RPMI7951 (cell line): Measurements from ENCODE around the gene RRM2. TPM values are rescaled to one million over a fixed set of nuclear protein-coding genes. Genes with fewer than 3 reads are reported as not detected.

ENCODE experiments used
- DNase-seq: peaks from one replicate; pipeline ENCODE4 v3.0.0-alpha.2; 2012; ENCODE audit warnings: low read depth
- total RNA-seq: library from RNA; depleted of rRNA; stranded (reverse); fragments of >200 nt; shearing (Covaris generic); gene quantifications from 2 replicates; pipeline ENCODE4 v1.2.3, GENCODE V29; 2014

Gene RRM2
- total RNA-seq, 1 experiment from 2014 or later, result 144 TPM

DNA sequence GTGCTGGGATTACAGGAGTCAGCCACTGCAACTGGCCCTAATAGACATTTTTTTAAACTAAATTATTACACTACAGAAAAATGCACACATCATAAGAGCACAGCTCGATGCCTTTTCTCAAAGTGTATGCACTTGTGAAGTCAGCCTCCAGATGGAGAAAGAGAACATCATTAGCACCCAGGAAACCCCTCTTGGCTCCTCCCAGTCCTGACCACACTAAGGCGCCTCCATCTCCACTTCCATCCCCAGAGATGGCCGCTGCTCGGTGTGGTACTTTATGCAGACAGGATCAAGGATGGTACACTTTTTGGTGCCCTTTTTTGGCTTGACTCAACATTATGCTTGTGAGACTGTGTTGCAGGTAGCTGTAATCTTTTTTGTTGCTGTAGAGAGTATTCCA, 34.8 kb downstream of the RRM2 start:
- peak; percentile 28 for DNase-seq

- no peak for DNase-seq
Observed at GRCh38 chr2:10158681-10159080, 36.1 kb downstream of the RRM2 start.

- no peak for DNase-seq
Observed at GRCh38 chr2:10159086-10159485, 36.5 kb downstream of the RRM2 start.

DNA sequence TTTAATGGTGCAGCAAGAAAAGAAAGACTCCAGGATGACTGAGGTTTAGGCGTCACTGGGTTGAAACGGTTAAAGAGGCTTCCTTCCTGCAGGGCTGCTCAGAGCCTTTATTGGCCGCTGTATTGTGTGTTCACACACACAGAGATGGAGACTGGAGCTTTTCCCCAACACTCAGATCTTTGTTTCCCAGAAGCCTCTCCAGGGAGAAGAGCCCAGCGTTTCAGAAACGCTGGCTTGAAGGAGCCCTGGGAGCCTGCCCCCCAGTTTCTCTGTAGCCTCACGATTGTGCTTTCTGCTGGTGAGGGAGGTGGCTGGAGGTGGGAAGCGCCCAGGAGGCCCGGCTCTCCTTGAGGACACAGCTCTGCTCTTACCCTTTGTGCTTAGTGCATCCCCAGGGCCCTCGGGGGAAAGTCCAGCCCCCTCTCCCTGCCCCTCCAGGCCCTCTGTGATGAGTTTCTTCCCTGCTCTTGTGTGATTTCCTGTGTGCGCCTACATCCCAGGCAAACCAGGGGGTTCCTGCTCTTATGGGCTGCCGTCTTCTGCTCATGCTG, 37.1 kb downstream of the RRM2 start:
- DNase-seq, result no peak

DNA sequence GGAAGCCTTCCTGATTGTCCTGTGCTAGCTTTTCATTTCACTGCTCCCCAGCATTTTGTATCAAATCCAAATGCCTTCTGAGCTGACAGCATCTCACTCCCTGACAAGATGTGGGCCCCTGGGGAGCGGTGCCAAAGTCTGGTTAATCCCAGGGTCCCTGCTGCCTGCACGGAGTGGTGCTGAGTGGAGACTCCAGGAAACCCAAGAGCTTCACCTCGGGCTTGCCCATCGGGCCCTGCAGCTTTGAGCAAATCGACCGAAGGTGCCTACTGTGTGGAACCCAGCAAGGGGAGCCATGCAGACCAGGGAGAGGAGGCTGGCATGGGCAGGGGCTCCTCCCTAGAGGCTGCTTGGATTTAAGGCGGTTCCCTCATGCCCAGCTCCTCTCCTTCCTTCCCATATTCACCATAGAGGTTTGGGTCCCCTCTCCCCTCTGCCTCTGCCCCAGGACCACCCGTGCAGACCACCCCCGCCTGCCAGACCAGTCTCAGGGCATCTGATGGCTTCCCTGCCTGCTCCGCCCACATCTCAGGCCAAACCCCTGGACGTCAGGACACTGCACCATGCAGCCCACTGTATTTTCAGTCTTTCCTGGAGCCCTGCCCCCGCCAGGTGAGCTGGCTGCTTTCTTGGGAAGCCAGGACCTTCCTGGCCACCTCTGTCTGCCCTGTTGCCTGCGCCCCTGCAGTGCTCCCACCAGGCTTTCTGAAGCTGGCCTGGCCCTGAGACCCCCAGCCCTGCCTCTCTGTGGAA, 37.8 kb downstream of the RRM2 start:
- DNase-seq, result no peak

DNA sequence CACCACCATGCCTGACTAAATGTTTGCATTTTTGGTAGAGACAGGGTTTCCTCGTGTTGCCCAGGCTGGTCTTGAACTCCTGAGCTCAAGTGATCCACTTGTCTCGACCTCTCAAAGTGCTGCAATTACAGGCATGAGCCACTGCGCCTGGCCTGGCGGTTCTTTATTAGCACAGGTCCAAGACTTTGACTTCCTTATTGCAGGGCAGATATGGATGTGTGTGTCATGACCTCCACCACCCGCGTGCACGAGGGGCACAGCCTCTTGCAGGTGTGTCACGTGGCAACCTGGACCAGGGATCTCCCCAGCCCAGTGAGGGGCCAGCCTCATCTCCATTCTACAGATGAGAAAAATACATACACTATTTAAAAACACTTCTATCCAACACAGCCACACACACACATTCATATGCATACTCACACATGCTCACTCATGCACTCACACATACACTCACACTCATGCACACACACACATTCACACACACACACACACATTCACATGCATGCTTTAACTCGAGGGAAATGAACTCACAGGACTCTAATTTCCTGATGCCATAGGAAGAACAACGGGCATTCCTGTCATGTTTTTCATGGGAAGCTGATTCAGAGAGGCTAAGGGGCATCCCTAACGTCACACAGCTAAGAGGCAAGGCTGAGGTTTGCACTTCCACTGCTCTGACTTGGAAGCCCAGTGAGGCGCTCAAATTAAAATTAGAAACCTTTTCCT, 38.8 kb downstream of the RRM2 start:
- no peak for DNase-seq

DNA sequence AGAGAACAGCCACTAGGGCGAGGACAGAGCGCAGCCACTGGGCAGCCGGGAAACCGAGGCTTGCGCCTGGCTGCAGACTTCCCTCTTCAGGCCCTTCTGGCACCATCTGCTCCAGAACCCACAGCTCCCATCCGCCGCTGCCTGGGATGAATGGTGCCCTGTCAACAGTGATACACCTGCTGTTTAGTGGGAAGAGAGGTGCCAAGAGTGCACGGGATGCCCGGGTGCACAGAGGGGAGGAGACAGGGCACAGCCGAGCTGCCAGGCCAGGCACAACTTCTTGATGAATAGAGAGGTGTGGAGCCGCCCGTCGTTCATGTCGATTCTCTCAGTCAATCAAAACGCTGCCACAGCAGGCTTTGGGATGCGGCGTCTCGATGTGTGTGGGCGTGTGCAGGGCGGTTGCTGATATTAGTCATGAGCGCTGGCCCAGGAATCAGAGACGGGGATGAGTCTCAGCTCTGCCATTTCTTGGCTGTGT, 39.5 kb downstream of the RRM2 start:
- no peak for DNase-seq

DNA sequence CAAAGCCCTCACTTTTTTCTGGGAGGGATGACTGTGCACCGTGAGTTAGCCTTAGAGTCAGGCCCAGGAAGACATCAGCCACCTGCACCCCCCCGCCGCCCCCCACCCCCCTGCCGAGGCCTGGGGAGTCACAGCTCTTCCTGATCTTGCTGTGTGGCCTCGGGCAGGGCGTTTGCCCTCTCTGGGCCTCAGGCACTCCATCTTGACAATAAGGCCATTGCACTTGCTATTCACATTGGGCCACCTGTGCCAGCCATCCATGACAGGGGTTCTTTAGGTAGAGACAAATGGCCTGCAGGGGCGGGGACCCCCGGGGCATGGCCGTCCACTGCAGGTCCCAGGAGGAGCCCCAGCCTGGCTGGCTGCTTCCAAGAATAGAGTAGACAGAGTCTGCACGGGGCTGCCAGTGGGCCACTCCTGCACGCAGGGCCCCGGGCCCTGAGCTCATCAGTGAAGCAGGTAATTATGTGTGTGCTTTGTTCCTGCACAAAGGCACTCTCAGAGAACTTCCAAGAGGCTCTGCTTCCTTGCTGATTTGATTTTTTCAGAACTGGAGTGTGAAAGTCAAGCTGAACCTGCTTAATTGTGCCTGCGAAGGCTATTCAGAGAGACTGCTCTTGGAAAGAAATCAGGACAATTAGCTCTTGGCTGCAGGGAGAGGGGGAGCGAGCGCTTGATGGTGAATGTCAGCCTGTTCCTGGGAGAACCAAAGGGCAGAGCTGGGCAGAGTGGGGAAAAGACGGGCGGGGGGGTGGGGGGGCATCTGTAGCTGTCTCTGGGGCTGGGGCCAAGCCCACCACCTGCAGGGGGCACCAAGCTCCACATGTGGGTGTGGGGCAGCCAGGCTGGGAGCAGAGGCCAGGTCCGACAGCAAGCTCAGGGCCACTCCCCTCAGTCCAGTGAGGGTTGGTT, 40.3 kb downstream of the RRM2 start:
- no peak for DNase-seq

GRCh38 chr2:10163498-10164486, 41.3 kb downstream of the RRM2 start:
- DNase-seq, result no peak

DNA sequence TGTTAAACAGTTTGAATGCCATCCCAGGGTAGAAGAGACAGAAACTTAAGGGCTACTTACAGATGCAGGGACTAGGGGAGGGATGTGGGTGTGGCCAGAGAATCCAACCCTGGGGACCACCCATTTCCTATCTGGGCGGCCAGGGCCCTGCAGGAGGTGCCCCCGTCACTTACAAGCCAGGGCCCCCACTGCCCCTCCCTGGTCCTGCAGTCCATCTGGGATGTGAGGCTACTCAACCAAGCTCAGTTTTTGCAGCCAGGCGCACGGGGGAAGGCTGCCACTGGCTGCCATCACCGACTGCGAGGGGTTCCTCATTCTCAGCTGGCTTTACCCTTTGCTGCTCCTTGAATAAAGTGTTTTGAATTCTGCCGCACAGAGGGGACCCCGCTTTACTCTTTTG, 42.1 kb downstream of the RRM2 start:
- no peak for DNase-seq

GRCh38 chr2:10165282-10165681, 42.7 kb downstream of the RRM2 start:
- DNase-seq, result no peak

DNA sequence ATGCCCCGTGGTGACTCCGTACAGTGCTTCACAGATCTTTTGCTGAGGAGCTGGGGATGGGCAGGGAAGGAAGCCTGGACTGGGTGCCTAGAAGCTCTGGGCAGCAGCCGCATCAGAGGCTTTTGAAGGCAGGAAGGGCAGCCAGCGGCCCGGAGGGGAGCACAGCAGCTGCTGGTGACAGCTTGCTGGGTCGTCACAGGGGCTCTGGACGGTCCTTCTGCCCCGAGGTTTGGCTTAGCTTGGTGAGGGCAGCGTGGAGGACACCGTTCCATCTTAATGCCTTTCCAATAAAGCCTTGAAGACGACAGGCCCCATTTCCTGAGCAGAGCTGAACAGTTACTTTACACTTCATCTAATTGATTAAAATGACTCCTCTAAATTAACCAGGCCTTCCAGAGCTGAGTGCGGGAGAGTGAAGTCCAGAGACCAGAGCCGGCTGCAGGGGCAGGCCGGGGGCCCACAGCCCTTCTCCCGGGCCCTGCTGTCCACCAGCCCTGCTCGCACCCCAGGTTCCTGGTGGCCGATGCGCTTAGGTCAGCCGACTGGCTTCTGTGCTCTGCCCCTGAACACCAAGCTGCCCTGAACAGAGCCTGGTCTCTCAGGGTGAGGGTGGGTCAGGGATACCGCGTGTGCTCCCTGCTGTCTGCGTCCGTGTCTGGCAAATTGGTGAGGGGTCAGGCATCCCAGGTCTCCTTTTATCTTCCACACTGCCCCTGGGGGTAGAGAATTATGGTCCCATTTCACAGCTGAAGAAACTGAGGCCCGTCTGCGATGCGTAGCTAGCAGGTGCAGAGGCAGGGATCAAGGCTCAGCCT, 43.5 kb downstream of the RRM2 start:
- no peak for DNase-seq

DNA sequence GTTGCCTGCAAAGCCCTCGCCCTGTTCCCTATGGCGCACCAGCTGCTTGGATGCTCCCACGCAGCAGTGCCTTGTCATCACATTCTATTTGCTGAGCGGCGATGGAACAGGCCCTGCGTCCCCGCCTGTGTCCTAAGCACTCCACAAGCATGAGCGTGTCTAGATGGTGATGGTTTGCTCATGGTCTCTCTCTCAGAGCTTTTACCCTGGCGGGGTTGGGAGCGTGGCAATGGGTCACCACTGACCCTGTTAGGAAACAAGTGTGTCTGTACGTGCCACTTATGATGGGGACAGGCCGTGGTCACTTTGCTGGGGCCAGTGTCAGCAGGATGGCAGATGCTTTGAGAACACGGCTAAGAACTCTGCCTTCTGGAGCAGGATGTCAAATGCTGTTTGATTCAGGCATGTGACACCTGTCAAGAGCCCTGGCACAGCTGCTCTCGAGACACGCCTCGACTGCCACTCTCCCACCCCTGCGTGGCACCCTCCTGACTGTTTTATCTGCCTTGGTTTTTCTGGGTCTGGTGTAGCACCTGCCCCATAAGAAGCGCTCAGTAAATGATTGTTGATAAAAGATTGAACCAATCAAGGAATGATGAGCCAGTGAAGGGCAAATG, 44.2 kb downstream of the RRM2 start:
- DNase-seq, result no peak

- DNase-seq, result no peak
Observed at GRCh38 chr2:10167316-10167715, 44.8 kb downstream of the RRM2 start.

DNA sequence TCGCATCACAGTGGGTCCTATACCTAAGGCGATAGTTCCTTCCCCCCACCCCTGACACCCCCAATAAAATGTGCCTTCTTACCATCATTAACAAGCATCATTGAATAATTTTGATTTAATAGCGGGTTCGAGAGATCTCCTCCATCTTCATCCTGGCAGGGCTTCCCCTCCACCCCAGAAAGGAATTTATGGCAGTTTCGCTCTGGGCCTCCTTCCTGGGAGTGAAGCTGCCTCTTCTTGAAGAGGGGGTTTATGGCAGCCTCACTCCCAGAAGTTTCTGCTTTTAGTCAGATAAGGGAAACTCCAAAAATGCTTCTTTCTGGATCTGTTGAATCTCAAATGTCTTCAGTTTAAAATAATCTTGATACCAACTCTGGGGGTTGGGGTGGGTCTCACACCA, 45.7 kb downstream of the RRM2 start:
- DNase-seq, result no peak

GRCh38 chr2:10169053-10169578, 46.6 kb downstream of the RRM2 start:
- DNase-seq, result no peak

- peak; percentile 85 for DNase-seq
Observed at GRCh38 chr2:10169581-10169980, 47.0 kb downstream of the RRM2 start.

DNA sequence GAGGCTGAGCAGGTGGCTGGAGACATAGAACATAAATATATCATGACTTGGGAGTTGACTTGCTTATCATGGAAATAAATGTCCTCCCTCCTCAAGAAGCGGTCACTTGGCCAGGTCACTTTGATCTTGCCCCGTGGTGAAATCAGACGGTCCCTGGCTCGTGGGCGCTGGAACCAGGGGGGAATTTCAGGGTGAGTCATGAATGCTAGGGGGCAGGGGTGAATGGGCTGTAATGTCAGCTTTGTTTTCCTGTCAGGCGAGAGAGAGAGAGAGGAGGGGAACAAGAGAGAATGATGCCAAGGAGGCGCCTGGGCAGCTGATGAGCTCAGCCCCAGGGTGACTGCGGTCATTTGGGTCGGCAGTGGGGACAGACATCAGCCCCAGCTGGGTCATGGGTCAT, 47.7 kb downstream of the RRM2 start:
- DNase-seq, result peak; percentile 92
